ENCODE results near the gene EXOC6.

The EXOC6 gene

DNA sequence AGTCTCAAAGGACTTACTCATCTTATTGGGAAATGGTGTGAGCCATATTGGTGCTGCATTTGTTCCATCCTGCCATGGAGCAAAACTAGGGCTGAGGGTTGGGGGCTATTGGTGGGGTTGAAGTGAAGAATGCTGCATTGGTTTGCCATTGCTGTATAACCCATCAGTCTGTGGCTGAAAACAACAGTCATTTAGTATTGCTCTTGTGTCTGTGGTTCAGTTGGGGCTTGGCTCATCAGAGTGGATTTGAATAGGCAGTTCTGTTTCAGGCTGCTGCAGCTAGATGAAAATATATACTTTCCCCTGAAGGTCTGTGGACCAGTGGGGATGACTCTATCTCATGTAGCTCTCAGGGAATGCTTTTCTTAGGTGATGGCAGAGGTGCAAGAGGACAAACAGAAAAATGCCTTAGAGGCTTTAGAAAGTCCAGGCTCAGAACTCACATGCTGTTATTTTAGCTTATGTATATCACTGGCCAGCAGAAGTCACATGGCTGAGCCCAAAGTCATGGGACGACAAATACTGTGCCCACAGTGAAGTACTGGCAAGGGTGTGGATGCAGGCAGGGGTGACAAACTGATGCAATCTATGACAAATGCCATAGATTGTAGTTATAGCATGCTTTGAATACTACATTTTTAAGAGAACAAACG, 15.2 kb upstream of the EXOC6 start:
- no peak for DNase-seq

DNA sequence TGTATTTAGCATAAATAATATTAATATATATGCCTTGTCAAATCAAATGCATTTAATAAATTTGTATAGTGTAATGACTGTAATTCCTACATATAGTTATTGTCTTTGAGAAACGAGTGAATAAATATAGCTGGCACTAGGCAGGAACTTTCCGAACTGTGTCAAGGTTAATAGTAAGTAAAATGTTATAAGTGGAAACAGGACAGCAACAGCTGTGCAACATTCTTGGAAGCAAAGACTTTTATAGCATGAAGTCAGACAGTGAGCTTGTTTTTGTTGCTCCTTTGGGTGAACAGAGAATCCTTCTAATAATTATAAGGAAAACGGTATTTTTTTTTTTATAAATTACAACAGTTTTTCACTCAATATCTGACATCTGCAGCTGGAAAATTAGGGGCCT, 14.0 kb upstream of the EXOC6 start:
- no peak for DNase-seq

DNA sequence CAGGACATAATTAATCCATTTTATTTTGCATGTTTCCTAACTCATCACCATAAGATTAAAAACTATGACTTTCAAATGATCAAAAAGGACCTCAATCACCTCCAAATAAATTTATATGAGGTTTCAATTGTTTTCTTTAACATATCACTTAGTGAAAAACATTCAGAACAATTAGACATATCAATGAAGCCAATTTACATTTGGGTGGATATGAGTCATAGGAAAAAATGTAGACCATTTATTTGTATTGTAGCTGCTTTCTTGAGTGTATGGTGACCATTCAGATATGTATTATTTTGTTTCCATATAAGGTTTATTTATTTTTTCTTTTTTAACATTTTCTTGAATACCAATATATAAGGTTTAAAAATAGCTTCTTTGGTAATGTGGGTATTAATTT, 13.3 kb upstream of the EXOC6 start:
- no peak for DNase-seq

DNA sequence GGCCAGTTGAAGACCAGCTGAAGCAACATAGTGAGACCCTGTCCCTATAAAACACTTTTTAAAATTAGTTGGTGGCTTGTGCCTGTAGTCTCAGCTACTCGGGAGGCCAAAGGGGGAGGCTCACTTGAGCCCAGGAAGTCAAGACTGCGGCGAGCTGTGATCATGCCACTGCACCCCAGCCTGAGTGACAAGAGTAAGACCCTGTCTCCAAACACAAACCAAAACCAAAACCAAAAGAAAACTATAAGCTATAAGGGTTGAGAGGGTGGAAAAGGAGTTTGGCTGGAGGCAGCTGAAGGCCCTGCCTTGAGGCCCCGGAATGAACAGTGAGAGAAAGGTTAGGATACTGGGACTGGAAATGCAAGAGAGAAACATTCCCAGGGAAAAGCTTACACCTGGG, 10.9 kb upstream of the EXOC6 start:
- DNase-seq: no peak

DNA sequence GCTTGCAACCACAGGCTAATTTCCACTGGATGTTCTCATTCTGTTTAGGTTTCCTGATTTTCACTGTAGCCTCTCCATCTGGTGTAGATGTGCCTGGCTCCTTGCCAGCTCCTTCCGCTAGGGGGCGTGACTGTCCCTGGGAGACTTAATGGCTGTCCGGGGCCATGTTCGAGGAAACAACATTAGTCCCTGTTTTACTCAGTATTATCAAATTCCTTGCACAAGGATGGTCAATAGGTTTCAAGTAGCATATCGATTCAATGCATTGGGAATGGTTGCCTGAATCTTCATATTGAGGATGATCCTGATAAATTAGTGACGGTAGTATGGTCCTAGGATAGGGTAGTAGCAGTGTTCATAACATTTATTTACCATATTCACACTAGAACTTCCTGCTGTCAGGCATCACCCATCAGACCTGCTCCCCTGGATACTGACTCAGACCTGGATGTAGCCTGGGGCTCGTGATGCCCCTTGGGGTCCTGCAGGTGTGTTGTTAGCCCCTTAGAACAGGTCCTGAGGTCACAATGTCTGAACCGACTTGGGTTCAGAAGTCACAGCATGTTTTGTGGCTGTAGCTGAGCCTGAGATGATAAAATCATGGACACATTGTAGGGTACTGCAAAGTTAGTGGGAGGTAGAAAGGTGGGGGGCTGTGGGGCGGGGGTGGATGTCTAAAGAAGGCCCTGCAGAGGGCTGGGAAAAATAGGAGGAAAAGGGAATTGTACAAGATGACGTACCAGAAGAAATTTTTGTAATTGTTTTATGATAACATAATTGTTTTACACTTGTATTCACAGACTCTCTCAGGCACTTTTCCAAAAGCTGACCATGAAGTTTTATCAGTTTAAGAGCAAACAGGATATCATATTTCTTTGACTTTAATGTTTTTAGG, 8.9 kb upstream of the EXOC6 start:
- no peak for DNase-seq

DNA sequence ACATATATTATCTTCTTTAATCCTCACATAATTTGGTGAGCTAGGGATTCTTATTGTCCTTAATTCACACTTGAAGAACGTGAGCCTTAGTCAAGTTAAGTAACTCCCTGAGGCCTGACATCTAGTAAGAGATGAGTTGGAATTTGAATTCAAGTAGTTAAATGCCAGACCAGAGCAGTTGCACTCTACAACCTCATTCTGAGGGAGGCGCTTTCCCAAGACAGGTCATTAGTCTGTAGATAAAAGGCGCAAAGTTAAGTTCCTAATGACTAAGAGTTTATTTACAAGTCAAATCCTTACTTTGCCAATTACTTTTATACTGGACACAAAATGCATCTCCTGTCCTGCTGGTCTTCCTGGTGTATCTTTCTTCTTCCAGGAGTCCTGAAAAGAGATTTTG, 3.6 kb upstream of the EXOC6 start:
- no peak for DNase-seq

DNA sequence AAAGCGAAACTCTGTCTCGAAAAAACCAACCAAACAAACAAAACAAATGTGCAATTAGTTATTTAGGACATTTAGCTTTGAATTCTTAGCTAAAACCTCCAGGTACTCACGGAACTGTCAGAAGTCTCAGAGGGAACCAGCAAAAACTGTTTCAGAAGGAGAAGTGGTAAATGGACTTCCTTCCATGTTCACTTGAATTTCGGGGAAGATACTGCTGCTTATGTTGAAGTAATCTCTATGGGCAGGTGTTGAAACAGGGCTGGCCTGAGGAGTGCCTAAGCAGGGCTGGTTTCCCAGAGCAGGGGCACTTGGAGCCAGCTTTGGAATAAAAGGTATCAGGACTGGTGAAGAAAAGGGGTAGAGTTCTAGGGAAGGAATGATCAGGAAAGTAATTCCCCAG, 2.4 kb upstream of the EXOC6 start:
- DNase-seq: no peak

DNA sequence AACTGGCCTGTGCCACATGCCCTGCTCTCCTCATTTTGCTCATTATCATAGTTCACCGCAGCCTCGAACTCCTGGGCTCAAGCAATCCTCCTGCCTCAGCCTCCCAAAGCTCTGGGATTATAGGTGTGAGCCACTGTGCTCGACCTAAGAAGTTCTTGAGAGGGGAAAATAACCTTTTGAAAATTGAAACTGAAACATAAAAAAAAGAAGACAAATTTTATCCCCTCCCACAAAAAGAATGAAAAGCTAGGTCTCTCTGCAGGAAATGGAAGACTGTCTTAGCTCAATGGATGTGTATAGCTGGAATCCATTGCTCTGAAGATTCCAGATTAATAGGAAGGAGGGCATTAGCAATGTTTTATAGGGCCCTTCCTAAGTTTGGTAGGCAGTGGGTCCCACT, 2.0 kb upstream of the EXOC6 start:
- DNase-seq: no peak

DNA sequence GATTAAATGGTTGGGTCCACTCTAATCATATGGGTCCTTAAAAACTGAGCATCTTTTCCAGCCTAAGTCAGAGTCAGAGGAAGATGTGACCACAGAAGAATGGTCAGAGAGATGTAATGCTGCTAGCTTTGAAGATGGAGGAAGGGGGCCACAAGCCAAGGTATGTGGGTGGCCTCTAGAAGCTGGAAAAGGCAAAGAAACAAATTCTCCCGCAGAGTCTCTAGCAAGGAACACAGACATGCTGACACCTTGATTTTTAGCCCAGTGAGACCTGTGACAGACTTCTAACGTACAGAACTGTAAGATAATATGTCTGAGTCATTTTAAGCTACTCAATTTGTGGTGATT, 1.5 kb upstream of the EXOC6 start:
- DNase-seq: no peak

DNA sequence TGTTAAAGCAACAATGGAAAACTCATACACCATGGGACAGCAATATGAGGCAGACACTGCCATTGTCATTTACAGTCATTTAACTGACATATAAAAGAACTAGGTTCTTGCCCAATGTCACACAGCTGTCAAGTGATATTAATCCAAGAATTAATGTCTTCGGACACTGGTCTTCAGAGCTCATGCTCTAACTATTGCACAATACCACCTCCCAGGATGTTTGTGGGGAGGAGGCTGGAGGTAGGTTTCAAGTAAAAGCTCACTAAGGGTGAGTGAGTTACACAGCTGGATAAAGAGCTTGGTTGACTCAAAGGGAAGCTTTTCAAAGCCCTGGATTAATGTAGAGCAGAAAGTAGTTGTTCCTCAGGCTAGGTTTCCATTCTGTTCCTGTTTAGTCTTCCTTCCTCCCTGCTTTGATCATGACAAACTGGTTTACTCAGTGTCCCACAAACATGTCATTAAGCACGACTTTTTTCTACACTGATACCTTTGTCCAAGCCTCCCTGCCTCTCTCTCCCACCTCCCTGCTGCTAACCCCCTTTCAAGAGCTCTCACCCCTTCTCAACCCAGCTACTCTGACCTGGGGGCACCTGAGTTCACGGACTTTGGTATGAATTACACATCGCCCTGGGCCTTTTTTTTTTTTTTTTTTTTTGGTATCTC, 987 bp upstream of the EXOC6 start:
- no peak for DNase-seq

DNA sequence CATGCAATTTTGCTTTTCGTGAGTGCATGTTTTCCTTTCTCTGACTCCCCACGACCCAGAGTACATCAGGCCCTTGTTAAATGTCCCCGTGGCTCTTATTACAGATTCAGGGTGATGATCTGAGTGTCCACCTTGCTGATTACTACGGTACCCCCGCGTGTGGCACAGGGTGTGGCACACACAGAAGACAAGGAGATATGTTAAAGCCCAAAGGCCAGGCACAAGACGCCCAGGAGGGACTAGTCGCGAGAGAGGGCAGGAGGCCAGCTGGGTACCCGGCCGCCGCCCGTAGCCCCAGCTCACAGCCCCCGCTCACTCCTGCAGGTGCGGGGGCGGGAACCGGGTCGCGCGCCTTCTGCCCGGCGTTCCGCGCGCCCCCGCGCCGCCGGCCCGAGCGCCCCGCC, 281 bp upstream of the EXOC6 start:
- no peak for DNase-seq

DNA sequence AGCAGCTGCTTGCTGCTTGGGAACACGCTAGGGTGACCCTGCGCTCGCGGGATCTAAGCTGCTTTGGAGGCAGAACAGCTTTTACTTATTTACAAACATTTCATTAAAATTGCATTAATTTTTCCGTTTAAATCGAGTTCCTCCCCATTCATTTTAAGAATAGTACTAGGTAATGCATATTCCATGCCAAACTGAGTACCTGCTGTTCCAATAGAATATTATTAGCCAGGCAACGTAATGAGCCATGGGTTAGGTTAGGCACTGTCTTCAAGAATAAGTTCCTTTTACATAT, 860 bp downstream of the EXOC6 start:
- DNase-seq: no peak

DNA sequence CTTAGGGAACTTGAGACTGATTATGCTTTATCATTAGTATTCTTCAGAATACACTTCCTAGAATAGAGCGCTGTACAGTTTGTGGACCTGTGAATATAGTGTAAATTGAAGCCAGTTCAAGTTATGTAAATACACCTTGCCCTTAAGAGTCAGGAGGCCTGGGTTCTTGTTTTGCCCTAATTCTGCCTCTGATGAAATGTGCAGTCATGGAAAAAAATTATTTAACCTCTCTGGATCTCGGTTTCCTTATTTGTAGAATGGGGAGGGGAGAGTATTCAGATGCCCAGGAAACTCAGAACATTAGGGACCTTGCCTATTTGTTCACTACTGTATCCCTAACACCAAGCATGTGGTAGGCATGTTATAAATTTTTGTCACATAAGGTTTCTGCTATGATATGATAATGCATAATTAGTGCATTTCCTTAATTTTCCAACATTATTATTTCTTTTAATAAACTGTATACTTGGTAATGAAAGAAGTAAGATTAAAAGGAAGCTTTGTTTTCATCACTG, 1.3 kb downstream of the EXOC6 start:
- no peak for DNase-seq

DNA sequence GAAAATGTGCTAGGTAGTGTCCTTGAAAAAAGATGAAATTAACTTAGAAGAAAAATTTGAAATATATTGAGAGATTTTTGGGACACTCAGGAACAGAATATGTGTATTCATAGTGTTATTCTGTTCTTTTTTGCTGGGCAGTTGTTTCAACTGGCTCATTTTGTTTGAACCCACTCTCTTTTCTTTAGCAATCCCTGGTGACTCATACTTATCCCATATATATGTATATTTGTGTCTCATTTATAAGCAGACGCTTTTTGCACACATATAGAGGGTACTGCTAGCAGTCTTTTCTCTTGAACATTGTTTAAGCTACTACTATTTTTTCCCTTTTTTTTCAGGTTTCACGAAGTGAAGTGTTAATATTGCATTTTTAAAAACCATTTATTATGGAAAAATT, 1.9 kb downstream of the EXOC6 start:
- DNase-seq: no peak

DNA sequence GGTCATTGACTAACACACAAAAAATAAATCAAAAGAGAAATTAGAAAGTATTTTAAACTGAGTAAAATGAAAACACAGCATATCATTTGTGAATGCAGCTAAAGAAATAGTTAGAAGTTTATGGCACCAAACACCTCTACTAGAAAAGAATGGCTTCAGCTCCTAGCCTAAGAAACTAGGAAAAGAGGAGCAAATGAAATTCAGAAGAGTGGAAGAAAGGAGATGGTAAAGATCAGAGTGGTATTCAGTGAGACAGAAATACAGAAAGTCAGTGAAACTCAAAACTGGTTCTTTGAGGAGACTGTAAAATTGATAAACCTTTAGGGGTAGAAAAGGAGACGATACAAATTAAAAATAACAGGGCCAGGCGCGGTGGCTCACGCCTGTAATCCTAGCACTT, 2.7 kb downstream of the EXOC6 start:
- DNase-seq: no peak

DNA sequence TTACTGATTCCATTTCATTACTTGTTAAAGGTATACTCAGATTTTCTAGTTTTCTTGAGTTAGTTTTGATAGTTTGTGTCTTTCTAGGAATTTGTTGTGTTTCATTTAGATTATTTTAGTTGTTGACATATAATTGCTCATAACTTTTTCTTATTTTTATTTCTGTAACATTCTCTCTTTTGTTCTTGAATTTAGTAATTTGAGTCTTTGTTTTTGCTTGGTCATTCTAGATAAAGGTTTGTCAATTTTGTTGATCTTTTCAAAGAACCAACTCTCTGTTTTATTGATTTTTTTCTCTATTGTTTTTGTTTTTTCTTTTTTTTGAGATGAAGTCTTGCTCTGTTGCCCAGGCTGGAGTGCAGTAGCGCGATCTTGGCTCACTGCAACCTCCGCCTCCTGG, 7.2 kb downstream of the EXOC6 start:
- DNase-seq: no peak

DNA sequence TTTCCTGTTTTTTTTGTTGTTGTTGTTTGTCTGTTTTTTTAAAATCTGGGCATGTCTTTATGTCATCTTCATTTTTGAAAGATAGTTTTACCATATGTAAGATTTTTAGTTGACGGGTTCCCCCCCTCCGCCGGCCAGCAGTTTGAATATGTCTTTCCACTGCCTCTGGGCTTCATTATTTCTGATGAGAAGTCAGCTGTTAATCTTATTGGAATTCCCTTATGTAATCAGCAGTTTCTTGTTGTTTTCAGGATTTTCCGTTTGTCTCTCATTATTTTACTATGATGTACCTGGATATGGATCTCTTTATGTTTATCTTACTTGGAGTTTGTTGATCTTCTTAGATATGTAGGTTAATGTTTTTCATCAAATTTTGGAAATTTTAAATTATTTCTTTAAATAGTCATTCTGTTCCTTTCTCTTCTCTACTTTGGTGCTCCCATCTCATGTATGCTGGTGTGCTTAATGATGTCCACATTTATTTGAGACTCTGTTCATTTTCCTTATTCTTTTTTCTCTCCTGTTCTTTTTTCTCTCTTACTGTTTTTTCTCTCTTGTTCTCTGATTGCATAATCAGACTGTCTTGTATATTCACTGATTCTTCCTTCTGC, 9.7 kb downstream of the EXOC6 start:
- no peak for DNase-seq

DNA sequence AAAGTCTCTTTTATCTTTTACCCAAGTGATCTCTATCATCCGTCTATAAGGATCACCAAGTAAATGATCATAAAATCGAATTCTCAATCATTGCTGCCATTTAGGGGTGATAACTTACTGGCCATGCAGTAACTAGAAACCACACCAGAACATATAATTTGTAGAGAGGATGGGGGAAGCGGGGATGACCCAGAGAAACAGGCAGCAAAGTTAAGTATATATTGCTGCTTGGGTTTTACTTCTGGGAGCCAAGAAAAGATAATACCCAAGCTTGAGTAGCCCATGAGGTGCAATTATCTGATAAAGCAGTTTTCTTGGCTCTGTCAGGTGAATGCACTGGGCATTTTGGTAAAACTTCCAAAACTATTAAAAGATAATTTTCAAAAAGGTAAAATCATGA, 18.9 kb downstream of the EXOC6 start:
- no peak for DNase-seq

DNA sequence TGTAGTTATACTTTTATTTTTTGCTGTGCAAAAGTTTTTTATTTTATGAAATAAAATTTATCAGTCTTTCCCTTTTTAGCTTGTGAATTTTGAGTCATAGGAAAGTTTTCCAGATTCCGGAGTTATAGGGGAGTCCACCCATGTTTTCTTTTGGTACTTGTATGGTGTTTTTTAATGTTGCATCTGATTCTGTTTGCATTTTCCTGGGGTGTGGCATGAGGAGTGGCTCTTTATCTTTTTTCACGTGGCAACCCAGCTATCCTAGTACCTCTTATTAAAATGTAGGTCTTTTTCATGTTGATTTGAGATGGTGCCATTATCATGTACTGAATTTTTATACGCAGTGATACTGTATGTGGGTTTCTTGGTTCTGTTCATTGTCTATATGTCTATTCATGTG, 19.7 kb downstream of the EXOC6 start:
- DNase-seq: no peak

DNA sequence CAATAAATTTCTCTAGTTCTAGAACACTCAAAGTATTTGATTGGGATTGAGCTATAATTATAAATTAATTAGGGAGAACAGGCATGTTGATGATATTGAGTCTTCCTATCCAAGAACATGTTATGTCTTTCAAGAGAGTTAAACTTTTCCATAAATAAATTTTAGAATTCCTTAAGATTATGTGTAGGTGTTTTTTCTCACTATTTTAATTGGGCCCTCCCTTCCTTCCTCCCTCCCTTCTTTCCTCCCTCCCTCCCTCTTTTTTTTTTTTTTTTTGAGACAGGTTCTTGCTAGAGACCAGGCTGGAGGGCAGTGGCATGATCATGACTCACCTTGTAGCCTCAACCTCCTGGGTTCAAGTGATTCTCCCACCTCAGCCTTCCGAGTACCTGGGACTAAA, 20.2 kb downstream of the EXOC6 start:
- DNase-seq: no peak

DNA sequence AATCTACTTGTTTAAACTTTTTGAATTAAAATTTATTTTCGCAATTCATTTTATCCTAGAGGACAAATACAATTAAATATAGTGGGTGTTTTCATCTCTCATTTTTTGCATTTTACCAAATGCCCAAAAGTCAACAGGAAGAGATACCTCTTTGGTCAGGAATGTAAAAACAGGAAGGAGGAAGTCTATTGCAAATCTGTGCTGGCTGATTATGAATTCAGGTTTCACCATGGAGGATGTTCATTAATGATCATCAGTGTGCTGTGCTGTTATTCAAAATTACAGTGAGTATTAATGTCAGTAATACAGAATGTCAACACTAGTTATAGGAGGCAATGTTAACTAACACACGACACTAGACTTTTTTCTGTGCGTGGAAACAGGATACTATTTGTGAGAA, 24.7 kb downstream of the EXOC6 start:
- DNase-seq: no peak

DNA sequence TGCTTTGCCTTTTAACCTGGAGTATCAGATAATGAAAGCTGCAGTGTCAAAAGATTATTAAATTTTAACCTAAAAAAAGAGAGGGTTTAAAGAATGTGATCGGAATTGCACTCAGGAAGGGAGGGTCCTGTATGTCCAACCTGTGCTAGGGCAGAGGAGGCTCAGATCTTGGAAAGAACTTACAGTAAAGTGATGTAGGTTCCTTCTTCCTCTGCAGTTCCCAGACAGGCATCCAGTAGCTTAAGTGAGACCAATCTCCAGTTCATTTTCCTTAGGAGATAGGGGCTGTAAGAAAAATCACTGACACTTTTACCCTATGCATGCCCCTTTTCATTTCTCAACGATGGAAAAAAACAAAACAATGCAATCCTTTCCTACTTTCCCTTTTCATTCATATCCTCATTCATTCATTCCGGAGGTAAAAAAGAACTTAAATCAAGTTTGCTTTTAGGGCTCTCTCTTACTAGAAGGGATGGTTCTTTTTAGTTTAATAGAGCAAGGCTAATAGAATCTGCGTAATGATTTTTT, 28.3 kb downstream of the EXOC6 start:
- no peak for DNase-seq

DNA sequence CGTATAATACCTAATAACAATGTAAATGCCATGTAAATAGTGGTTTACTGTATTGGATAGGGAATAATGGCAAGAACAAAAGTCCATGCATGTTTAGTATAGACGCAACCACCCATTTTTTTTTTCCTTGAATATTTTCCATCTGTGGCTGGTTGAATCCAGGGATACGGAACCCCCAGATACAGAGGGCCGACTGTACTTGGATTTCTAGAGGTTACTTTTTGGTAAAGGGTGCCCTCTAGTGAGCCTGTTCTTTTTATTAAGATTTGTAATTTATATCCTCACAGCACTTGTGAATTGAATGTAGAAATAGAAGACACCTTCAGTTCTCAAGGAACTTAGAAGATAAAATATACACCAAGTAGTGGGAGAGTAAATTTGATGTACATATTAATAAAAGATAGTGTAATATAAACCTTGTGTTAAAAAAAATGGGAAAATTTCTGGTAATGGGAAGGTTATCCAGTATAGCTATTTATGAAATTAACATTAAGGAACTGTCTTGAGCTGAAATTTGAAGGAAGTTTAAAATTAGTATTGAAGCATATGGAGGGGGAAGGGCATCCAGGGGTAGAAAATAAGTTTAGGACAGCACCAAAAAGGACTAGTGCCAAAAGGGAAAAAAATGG, 32.0 kb downstream of the EXOC6 start:
- no peak for DNase-seq
